Astrocyte of the cerebellum (primary cell): ENCODE data around the gene BCL11A.

Experiments used
- DNase-seq: peaks from one replicate; pipeline ENCODE4 v3.0.0-alpha.2; 2011; ENCODE audit warnings: low read depth
- H3K4me3 ChIP-seq: 2 replicates; pipeline ENCODE4 v1.5.1; 2011; ENCODE audit warnings: mild to moderate bottlenecking, low read depth, low read length, moderate library complexity
- in situ Hi-C: cut with HindIII; loops from 2 replicates; pipeline ENCODE4 v1.10.0; 2017; ENCODE audit warnings: low sequenced_read_pairs
- TF ChIP-seq, protein P1 (sequence below): IDR thresholded peaks from 2 replicates; pipeline ENCODE4 v1.5.1; 2012; ENCODE audit warnings: low read length, low read depth, moderate library complexity, mild to moderate bottlenecking; ENCODE audit errors: missing control alignments

Gene BCL11A

DNA sequence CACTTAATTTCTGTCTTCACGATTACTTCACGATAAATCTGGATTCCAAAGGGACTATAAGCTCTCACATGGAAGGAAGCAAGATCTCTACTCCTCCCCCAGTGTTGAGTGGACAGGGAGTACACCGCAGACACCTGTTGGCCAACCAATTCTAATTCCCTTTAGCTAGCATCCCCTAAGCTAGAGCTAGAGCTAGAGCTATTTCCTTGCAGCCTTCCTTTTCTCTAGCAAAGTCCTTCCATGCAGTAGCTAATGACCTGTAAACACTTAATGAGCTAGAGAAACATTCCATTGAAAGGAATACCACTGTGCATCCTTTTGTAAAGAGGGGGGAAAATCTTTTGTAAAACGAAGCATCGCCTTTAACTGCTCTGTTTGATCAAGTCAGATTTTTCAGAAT is 56.5 kb downstream of the BCL11A start:
- DNase-seq, result no peak
- in situ Hi-C loops, result no loop called here

DNA sequence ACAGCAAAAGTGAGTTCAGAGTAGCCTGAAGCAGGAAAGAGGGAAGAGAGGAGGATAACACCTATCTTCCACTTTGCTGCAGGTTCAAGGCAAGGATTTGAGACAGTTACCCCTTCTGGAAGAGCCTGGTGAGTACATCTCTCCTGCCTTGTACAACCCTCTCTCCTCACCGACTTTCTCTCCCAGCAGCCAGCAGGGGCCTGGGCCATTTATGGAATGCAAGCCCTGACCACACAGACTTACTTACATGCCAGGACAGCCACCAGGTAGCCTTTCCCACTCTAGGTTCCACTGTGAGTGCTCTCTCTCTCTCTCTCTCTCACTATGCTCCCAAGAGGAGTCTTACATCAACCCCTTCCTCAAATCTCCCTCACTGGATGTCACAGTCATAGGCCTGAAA is 57.0 kb downstream of the BCL11A start:
- H3K4me3 ChIP-seq, result no peak overlapping the region
- no peak for DNase-seq
- TF ChIP-seq, protein P1, sequence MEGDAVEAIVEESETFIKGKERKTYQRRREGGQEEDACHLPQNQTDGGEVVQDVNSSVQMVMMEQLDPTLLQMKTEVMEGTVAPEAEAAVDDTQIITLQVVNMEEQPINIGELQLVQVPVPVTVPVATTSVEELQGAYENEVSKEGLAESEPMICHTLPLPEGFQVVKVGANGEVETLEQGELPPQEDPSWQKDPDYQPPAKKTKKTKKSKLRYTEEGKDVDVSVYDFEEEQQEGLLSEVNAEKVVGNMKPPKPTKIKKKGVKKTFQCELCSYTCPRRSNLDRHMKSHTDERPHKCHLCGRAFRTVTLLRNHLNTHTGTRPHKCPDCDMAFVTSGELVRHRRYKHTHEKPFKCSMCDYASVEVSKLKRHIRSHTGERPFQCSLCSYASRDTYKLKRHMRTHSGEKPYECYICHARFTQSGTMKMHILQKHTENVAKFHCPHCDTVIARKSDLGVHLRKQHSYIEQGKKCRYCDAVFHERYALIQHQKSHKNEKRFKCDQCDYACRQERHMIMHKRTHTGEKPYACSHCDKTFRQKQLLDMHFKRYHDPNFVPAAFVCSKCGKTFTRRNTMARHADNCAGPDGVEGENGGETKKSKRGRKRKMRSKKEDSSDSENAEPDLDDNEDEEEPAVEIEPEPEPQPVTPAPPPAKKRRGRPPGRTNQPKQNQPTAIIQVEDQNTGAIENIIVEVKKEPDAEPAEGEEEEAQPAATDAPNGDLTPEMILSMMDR, result no peak
- in situ Hi-C loops, result no loop called here

More for the DNA sequence above, 56.5 kb downstream of the BCL11A start:
- no peak overlapping the region for H3K4me3 ChIP-seq
- TF ChIP-seq, protein P1, result no peak

DNA sequence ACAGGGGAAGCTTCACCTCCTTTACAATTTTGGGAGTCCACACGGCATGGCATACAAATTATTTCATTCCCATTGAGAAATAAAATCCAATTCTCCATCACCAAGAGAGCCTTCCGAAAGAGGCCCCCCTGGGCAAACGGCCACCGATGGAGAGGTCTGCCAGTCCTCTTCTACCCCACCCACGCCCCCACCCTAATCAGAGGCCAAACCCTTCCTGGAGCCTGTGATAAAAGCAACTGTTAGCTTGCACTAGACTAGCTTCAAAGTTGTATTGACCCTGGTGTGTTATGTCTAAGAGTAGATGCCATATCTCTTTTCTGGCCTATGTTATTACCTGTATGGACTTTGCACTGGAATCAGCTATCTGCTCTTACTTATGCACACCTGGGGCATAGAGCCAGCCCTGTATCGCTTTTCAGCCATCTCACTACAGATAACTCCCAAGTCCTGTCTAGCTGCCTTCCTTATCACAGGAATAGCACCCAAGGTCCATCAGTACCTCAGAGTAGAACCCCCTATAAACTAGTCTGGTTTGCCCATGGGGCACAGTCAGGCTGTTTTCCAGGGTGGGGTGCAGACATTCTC is 58.3 kb downstream of the BCL11A start:
- TF ChIP-seq, protein P1, result no peak
- in situ Hi-C loops, result no loop called here
- H3K4me3 ChIP-seq, result no peak overlapping the region
- no peak for DNase-seq

DNA sequence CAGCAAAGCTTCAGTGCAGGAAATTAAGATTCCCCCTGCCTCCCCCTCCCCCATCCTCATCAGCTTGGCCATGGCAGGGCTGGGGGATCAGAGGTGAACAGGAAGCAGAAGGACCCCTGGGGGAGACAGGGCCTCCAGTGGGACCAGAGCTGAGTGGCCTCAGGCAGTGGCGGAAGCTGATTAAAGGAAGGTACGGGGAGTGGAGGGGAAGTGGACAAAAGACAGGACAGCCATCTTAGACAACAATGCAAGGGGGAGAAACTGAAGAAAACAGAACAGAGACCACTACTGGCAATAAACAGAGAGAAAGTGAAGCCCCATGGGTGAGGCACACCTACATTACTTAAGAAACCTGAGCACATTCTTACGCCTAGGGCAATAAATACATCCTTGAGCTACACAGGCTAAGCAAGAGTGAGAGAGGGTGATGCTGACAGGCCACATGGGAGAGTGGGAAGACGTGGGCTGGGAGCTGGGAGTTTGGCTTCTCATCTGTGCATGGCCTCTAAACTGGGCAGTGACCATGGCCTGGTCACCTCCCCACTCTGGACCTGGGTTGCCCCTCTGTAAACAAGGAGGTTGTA is 59.6 kb downstream of the BCL11A start:
- TF ChIP-seq, protein P1, result no peak

DNA sequence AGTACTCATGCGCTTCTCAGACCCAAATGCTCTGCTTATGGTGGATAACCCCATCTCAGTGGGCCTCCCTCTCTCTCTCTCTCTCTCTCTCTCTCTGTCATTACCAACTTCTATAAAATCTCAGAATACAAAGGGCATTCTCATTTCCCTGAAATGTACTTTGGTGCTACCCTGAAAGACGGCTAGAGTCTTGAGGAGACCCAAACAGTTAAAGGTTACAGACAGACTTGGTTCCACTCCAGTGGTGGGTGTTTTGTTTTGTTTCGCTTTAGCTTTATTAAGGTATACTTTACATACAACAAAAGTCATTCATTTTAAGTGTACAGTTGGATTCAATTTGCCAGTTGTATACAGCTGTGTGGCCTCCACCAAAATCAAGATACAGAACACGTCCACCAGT is 60.9 kb downstream of the BCL11A start:
- no peak for DNase-seq
- TF ChIP-seq, protein P1, result no peak
- H3K4me3 ChIP-seq, result no peak overlapping the region
- in situ Hi-C loops, result no loop called here

More for the DNA sequence above, 59.6 kb downstream of the BCL11A start:
- no peak overlapping the region for H3K4me3 ChIP-seq
- no peak for DNase-seq
- in situ Hi-C loops, result no loop called here

DNA sequence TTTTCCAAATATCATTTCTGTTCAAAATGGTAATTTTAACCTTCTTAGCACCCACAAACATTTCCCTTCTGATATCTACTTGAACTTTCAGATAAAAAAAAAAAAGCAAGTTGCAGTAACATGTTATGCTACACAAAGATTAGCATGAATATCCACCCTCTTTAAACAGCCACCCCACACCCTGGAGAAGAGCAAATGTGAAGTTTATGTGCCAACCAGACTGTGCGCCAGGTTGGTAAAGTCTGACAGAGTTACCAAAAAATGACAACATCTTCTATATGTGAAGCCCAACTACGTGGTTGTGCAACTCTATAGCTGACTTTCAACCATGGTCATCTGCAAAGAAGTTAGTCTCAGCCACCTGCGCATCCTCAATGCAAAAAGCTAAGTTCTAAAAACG is 62.6 kb downstream of the BCL11A start:
- H3K4me3 ChIP-seq, result no peak overlapping the region
- no peak for DNase-seq
- in situ Hi-C loops, result no loop called here
- TF ChIP-seq, protein P1, result no peak
